IPS DF 6.9 (cell line): ENCODE results near the gene GPR160.

Experiments
- DNase-seq: peaks from one replicate; pipeline ENCODE4 v3.0.0-alpha.2; 2013; ENCODE audit warnings: low read depth, low spot score
- H3K27ac ChIP-seq: one replicate; pipeline ENCODE4 v1.5.1; 2013; ENCODE audit warnings: low read length, control low read depth
- H3K27me3 ChIP-seq: 2 replicates; pipeline ENCODE4 v1.6.1; 2013; ENCODE audit warnings: mild to moderate bottlenecking, low read length; ENCODE audit not compliant: control insufficient read depth, insufficient read depth
- H3K36me3 ChIP-seq: 2 replicates; pipeline ENCODE4 v1.6.1; 2013; ENCODE audit warnings: low read length; ENCODE audit not compliant: control insufficient read depth, insufficient read depth
- H3K4me1 ChIP-seq: 2 replicates; pipeline ENCODE4 v1.6.1; 2013; ENCODE audit warnings: low read length; ENCODE audit not compliant: control insufficient read depth, insufficient read depth
- H3K4me3 ChIP-seq: 2 replicates; pipeline ENCODE4 v1.5.1; 2013; ENCODE audit warnings: mild to moderate bottlenecking, low read length
- H3K9me3 ChIP-seq: 2 replicates; pipeline ENCODE4 v1.6.1; 2013; ENCODE audit warnings: low read length, inconsistent platforms; ENCODE audit not compliant: control insufficient read depth, insufficient read depth
- WGBS: extraction: QIAGEN DNeasy Blood & Tissue Kit; methylation state at CpG from one replicate; pipeline ENCODE4 v1.1.7; 2013; ENCODE audit warnings: mixed read lengths, missing lambda C conversion rate; ENCODE audit not compliant: insufficient read length, insufficient coverage; 5-methylcytosine and 5-hydroxymethylcytosine counted together

GPR160 gene

DNA sequence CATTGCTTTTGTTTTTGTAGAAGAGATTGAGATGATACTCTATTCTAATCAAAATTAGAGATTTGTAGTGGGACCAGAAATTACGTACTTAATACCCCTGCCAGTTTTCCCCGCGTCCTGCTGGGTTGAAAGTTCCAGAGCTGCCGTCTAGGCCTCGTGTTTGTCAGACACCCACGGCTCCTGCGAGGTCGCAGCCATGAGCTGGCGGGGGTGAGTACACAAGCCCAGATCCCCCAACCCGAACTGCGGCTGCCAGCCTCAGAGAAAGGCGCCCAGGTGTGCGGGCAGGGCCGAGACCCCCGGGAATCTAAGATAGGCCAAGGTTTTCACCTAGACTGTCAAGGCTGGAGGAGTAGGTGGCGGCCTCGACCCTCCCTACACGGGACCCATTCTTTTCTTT lies 26.3 kb downstream of the GPR160 start:
- Histone ChIP-seq H3K27me3 (no peaks in the 10 kb centered on the region), H3K27ac (no peak overlapping the region), H3K36me3 (no peaks in the 10 kb centered on the region), H3K4me3 (no peak overlapping the region), H3K9me3 (no peaks in the 10 kb centered on the region), H3K4me1 (peaks cover 3% of the 10 kb centered on the region)
- DNase-seq: no peak
- no CpG with 5 or more reads among the region's 18 CpGs for WGBS

DNA sequence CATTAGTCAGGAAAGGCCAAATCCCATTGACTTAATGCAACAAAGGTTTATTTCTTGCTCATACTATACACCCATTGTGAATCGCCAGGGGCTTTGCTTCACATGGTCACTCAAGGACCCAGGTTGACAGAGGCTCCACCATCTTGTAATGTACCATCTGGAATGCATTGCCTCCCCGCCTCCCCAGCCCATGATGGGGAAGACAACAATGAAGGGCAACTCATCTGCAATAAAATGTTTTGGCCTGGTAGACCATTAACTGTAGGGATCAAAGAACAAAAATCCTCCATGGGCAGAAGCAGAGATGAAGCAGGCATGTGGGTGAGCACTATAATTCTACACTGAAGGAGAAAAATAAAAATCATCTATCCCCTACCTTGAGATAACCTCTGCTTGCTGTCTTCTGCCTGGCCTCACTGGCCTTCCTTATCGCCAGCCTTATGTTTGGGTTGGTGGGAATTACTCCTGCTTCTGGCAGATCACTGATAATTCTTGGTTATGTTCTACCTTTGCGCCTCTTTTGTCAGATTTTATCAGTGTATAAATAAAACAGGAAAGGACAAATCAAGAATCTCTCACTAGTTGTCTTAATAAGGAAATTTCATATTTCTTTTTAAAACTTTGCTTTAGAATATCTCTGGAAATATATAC lies 37.8 kb downstream of the GPR160 start:
- WGBS: no CpG with 5 or more reads among the region's 4 CpGs
- Histone ChIP-seq H3K4me3 (no peak overlapping the region), H3K9me3 (no peaks in the 10 kb centered on the region), H3K36me3 (no peaks in the 10 kb centered on the region), H3K27ac (no peak overlapping the region), H3K4me1 (no peaks in the 10 kb centered on the region), H3K27me3 (no peaks in the 10 kb centered on the region)
- no peak for DNase-seq

- no peak for DNase-seq
- no peaks in the 10 kb centered on the region for H3K4me1 ChIP-seq
- WGBS: no CpG with 5 or more reads among the region's 6 CpGs
- H3K36me3 ChIP-seq: no peaks in the 10 kb centered on the region
- no peaks in the 10 kb centered on the region for H3K27me3 ChIP-seq
- H3K9me3 ChIP-seq: no peaks in the 10 kb centered on the region
- H3K4me3 ChIP-seq: no peak overlapping the region
- H3K27ac ChIP-seq: no peak overlapping the region
Measured at GRCh38 chr3:170076715-170077238, 39.0 kb downstream of the GPR160 start.

DNA sequence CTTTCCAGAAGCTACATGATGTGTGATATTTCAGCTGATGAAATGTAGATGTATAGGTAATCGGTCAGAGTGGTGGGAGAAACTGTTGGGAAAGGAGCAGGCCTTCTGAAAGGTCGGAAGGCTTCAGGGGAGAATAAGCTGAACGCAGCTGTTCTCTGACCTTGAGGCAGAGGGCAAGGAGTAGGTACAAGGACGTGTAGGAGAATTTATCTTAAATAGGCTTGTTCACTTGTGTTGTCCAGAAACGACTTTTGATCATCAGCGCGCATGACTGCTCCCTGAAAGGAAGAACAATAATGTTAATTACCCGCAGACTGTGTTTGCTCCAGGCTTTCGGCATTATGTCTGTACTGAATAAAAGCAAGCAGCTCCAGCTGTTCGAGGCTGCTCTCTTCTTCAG lies 39.6 kb downstream of the GPR160 start:
- H3K4me3 ChIP-seq: no peak overlapping the region
- no CpG with 5 or more reads among the region's 10 CpGs for WGBS
- H3K27me3 ChIP-seq: no peaks in the 10 kb centered on the region
- H3K9me3 ChIP-seq: no peaks in the 10 kb centered on the region
- H3K27ac ChIP-seq: no peak overlapping the region
- no peaks in the 10 kb centered on the region for H3K4me1 ChIP-seq
- no peaks in the 10 kb centered on the region for H3K36me3 ChIP-seq
- DNase-seq: no peak

DNA sequence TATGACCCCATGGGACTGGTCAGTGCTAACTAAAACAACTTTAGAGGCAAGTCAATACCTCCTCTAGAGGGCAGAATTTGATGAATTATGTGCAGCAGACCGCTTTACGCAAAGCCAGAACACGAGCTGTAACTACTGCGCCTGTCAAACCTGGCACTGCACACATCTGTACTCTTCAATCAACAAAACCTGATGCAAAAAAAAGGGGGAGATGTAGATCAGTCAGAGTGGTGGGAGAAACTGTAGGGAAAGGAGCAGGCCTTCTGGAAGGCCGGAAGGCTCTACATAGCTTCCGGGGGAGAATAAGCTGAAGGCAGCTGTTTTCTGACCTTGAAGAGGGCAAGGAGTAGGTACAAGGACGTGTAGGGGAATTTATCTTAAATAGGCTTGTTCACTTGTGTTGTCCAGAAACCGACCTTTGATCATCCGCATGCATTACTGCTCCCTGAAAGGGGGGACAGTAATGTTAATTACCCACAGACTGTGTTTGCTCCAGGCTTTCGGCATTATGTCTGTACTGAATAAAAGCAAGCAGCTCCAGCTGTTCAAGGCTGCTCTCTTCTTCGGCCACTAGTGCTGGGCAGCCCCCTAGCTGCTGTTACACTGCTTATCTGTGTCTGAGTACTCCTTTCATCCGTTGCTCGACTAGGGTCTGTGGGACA lies 41.0 kb downstream of the GPR160 start:
- WGBS: no CpG with 5 or more reads among the region's 13 CpGs
- H3K27ac ChIP-seq: no peak overlapping the region
- H3K9me3 ChIP-seq: no peaks in the 10 kb centered on the region

DNA sequence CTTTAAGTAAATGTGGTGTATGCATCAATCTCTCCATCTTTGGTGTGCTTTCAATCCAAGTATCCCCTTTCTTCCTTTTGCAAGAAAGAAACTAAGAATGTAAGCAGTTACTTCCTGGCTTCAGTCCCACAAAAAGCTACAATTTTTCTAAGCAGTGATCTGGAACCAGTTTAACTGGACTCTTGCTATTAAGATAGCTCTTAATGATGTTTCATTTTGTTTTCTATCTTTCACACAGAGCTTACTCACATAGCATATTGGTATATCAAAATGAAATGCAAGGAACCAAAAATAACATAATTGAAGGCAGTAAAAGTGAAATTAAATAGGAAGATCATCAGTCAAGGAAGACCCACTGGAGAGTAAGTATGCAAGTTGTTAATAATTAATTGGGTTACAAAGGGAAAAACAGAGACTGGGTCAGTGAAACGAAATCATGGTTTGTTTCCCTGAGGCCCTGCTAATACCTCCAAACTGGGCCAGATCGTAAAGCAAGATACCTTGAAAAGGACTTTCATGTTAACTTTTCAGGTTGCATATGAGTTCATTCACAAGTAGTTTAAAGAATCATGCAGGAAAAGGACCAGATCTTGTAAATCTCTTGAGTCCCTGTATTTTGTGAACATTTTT lies 41.9 kb downstream of the GPR160 start:
- H3K27ac ChIP-seq: no peak overlapping the region
- no peaks in the 10 kb centered on the region for H3K9me3 ChIP-seq
- no peak overlapping the region for H3K4me3 ChIP-seq
- no peaks in the 10 kb centered on the region for H3K36me3 ChIP-seq
- no peaks in the 10 kb centered on the region for H3K4me1 ChIP-seq
- no peaks in the 10 kb centered on the region for H3K27me3 ChIP-seq
- DNase-seq: no peak
- no CpG with 5 or more reads among the region's 2 CpGs for WGBS

More for the DNA sequence above, 41.0 kb downstream of the GPR160 start:
- DNase-seq: no peak
- Histone ChIP-seq H3K36me3 (no peaks in the 10 kb centered on the region), H3K4me1 (no peaks in the 10 kb centered on the region), H3K27me3 (no peaks in the 10 kb centered on the region), H3K4me3 (no peak overlapping the region)

- H3K27ac ChIP-seq: no peak overlapping the region
- DNase-seq: no peak
- no peaks in the 10 kb centered on the region for H3K4me1 ChIP-seq
- no peaks in the 10 kb centered on the region for H3K9me3 ChIP-seq
- H3K36me3 ChIP-seq: peaks cover 2% of the 10 kb centered on the region; the same call in 1 of the 2 replicates
- H3K27me3 ChIP-seq: no peaks in the 10 kb centered on the region
- WGBS: no CpG with 5 or more reads among the region's 4 CpGs
- H3K4me3 ChIP-seq: no peak overlapping the region
Measured at GRCh38 chr3:170080605-170081004, 42.8 kb downstream of the GPR160 start.

- DNase-seq: no peak
- Histone ChIP-seq H3K9me3 (no peaks in the 10 kb centered on the region), H3K27ac (no peak overlapping the region), H3K4me1 (no peaks in the 10 kb centered on the region), H3K4me3 (no peak overlapping the region), H3K27me3 (no peaks in the 10 kb centered on the region), H3K36me3 (peaks cover 3% of the 10 kb centered on the region; the same call in 1 of the 2 replicates)
- no CpG with 5 or more reads among the region's 1 CpG for WGBS
Measured at GRCh38 chr3:170081079-170081741, 43.4 kb downstream of the GPR160 start.

DNA sequence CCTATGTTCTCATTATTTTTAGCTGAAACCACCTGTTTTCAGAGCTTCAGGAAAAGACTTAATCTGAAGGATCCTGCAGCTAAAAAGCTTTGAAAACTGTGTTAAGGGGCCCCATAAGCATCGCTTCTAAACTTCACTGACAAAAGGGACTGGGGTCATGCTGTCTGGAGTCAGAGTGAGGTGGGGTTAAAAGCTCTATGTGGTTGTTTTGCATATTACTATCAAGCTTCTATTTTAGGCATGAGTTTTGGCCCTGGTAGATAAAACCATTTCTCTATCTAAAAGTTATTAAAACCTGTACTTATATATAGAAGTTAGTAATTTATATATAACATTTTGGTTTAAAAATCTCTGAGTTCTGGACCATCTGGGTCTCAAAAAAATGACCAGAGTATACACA lies 45.5 kb downstream of the GPR160 start:
- WGBS: no CpG with 5 or more reads among the region's 1 CpG

GRCh38 chr3:170085396-170085795 lies 47.6 kb downstream of the GPR160 start:
- Histone ChIP-seq H3K9me3 (no peaks in the 10 kb centered on the region), H3K27me3 (no peaks in the 10 kb centered on the region), H3K4me3 (no peak overlapping the region), H3K27ac (no peak overlapping the region), H3K36me3 (peaks cover 3% of the 10 kb centered on the region; the same call in 1 of the 2 replicates), H3K4me1 (no peaks in the 10 kb centered on the region)
- no CpG with 5 or more reads among the region's 6 CpGs for WGBS
- no peak for DNase-seq

More for the DNA sequence above, 45.5 kb downstream of the GPR160 start:
- Histone ChIP-seq H3K4me1 (no peaks in the 10 kb centered on the region), H3K9me3 (no peaks in the 10 kb centered on the region), H3K27ac (no peak overlapping the region), H3K27me3 (no peaks in the 10 kb centered on the region), H3K4me3 (no peak overlapping the region), H3K36me3 (peaks cover 3% of the 10 kb centered on the region; the same call in 1 of the 2 replicates)
- no peak for DNase-seq
